ENCODE measurements around the gene NEDD9. TPM values are rescaled to one million over a fixed set of nuclear protein-coding genes. Genes with fewer than 3 reads are reported as not detected.

NEDD9 gene
- total RNA-seq, 5 donors from 2014 or later (not counting 1 experiment from before 2014, with no cell fraction given) = 30.8 to 55.3 (median 33.7) TPM

DNA sequence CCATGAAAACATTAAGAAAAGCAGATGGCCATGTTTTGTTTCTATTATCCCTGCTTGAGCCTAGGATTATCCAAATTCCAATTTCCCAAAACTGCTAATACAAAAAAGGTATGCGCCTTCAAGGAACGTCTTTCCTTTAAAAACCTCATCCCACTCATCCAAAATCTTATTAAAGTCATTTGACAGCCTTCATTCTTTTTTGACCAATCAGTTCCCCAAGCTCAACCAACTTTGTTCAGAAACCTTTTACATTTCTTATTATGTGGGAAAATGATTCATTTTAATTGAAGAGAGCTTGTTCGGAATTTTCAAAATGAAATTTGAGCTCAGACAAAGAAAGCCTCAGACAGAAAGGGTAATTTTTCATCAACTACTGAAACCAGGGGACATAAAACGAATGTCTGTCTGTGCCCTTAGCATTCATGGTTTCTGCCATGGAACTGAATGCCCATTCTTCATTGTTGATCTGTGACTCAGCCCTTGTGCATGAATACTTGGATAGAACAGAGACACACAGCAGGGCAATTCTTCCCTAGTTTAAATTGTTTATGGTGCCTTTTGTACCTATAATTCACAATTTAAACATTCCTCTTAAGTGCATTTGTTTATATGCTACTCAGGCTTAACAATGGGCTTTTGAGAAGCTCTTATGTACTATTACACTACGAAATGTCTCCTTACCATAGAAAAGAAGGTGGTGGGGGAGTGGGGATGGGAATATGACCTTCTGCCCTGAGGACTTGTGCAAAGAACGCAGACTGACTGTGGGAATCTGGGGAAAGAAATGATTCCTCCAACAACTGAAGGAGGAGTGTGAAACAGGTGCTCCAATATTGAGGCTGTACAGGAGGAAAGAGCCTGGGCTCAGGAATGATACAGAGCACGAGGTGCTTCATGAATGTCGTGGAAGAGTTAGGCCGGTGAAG, 71.2 kb downstream of the NEDD9 start:
- peaks cover 0 to 3% of the 10 kb centered on the region in 2 experiments for H3K4me1 ChIP-seq (ENCODE audit: control insufficient read depth in 1 of 2, extremely low read depth in 1 of 2, insufficient read depth in 2 of 2, low read length in 2 of 2)
- H3K36me3 Mint-ChIP-seq = no peaks in the 10 kb centered on the region
- DNase-seq (no peak), ATAC-seq (replicated peaks in 1 of 4) (no peak)
- H3K27me3 Mint-ChIP-seq = no peaks in the 10 kb centered on the region
- POLR2A ChIA-PET = no interaction called here
- H3K4me1 Mint-ChIP-seq = peaks cover 8 to 14% (median 10%) of the 10 kb centered on the region in 3 donors
- no peak overlapping the region for H3K27ac Mint-ChIP-seq
- CTCF ChIA-PET = interaction anchor here in 1 of 2 donors (1.0 kb wide), 1 partner anchor 335 kb away, joined by 4 read pairs; no protein-coding TSS in a partner anchor
- H3K27ac ChIP-seq (ENCODE audit: low read length) = no peak overlapping the region
- WGBS (ENCODE audit: insufficient coverage) = 90% methylated on average over 7 of the region's 9 CpGs
- no peak overlapping the region for H3K4me3 ChIP-seq (ENCODE audit: control insufficient read depth in 1 of 2, extremely low read depth in 1 of 2, low read length in 1 of 2)
- no peak overlapping the region for H3K4me3 Mint-ChIP-seq
- H3K9me3 ChIP-seq = peaks cover 2% of the 10 kb centered on the region
- H3K36me3 ChIP-seq (ENCODE audit: control insufficient read depth in 2 of 2, extremely low read depth in 1 of 2, insufficient read depth in 1 of 2, low read length in 1 of 2) = no peaks in the 10 kb centered on the region
- H3K27me3 ChIP-seq (replicated peaks in 1 of 2; ENCODE audit: control insufficient read depth in 2 of 2, extremely low read depth in 1 of 2, insufficient read depth in 2 of 2, low read length in 1 of 2) = no peaks in the 10 kb centered on the region
- no peaks in the 10 kb centered on the region for H3K9me3 Mint-ChIP-seq

DNA sequence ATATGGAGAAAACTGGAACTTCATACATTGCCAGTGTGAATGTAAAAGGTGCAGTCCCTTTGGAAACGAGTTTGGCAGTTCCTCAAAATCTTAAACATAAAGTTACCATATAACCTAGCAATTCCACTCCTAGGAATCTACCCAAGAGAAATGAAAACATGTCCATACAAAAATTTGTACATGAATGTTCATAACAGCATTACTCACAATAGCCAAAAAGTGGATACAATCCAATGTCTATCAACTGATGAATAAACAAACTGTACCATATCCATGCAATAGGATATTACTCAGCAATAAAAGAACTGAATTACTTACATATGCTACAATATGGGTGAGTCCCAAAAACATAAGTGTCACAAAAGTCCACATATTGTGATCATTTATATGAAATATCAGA, 72.3 kb downstream of the NEDD9 start:
- ChIA-PET POLR2A (no interaction called here), CTCF (no interaction called here)
- Mint-ChIP-seq H3K4me3 (no peak overlapping the region), H3K27ac (no peak overlapping the region), H3K4me1 (peaks cover 6 to 14% (median 8%) of the 10 kb centered on the region in 3 donors), H3K36me3 (no peaks in the 10 kb centered on the region), H3K27me3 (no peaks in the 10 kb centered on the region), H3K9me3 (no peaks in the 10 kb centered on the region)
- ATAC-seq (replicated peaks in 1 of 4) = no peak
- WGBS (ENCODE audit: insufficient coverage) = no CpG with 5 or more reads among the region's 1 CpG
- Histone ChIP-seq H3K9me3 (peaks cover 2% of the 10 kb centered on the region), H3K36me3 (ENCODE audit: control insufficient read depth in 2 of 2, extremely low read depth in 1 of 2, insufficient read depth in 1 of 2, low read length in 1 of 2) (no peaks in the 10 kb centered on the region), H3K27me3 (replicated peaks in 1 of 2; ENCODE audit: control insufficient read depth in 2 of 2, extremely low read depth in 1 of 2, insufficient read depth in 2 of 2, low read length in 1 of 2) (peaks cover 0 to under 1% of the 10 kb centered on the region in 2 experiments), H3K4me3 (ENCODE audit: control insufficient read depth in 1 of 2, extremely low read depth in 1 of 2, low read length in 1 of 2) (no peak overlapping the region), H3K27ac (ENCODE audit: low read length) (no peak overlapping the region), H3K4me1 (ENCODE audit: control insufficient read depth in 1 of 2, extremely low read depth in 1 of 2, insufficient read depth in 2 of 2, low read length in 2 of 2) (peaks cover 0 to 3% of the 10 kb centered on the region in 2 experiments)
- no peak for DNase-seq

DNA sequence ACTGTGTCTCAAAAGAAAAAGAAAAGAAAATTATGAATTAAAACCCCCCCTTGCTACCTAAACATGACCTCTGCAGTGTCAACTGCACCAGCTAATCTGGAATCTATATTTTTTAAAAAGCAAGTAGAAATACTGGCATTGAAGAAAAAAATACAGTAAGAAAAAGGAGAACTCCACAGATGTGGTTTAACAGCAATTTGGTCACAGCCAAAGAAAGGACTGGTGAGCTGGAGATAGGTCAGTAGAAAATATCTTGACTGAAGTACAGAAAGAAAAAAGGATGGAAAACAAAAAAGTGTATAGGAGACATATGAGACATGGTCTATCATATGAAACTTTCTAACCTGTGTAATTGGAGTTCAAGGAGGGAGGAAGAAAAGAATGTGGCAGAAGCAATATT, 76.9 kb downstream of the NEDD9 start:
- CTCF ChIA-PET = interaction anchor here (1.0 to 1.1 kb wide), 2 partner anchors 340 to 341 kb away, joined by 3 read pairs; no protein-coding TSS in a partner anchor
- POLR2A ChIA-PET = no interaction called here

DNA sequence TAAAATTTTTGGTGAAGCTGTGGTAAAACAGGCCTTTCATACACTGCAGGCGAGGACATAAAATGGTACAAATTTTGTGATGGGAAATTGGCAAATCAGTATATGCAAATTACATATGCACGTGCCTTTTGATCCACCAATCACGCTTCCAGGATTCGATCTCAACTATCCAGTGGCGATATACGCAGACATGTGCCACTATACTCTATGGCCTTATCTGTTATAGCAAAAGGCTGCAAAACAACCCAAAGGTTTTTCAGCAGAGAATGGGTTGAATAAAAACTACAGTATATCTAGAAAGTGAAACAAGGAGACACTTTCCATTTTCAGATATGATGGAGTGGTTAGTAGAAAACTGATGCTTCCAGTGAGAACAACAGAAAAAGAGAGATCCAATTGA, 79.0 kb downstream of the NEDD9 start:
- Mint-ChIP-seq H3K4me1 (peaks cover 0 to 8% (median 4%) of the 10 kb centered on the region in 3 donors), H3K27me3 (peaks cover 0 to 5% of the 10 kb centered on the region in 2 donors), H3K9me3 (no peaks in the 10 kb centered on the region), H3K4me3 (peak overlapping the region; percentile 59 to 76 (median 65)), H3K27ac (peak overlapping the region in 1 of 2 donors; percentile 40), H3K36me3 (peaks cover 4% of the 10 kb centered on the region)
- H3K27ac ChIP-seq (ENCODE audit: low read length) = no peak overlapping the region
- H3K4me3 ChIP-seq (ENCODE audit: control insufficient read depth in 1 of 2, extremely low read depth in 1 of 2, low read length in 1 of 2) = no peak overlapping the region
- ChIA-PET POLR2A (no interaction called here), CTCF (no interaction called here)
- H3K27me3 ChIP-seq (replicated peaks in 1 of 2; ENCODE audit: control insufficient read depth in 2 of 2, extremely low read depth in 1 of 2, insufficient read depth in 2 of 2, low read length in 1 of 2) = peaks cover 0 to 4% of the 10 kb centered on the region in 2 experiments
- ATAC-seq (replicated peaks in 1 of 4) = no peak
- peaks cover 2% of the 10 kb centered on the region for H3K9me3 ChIP-seq
- H3K4me1 ChIP-seq (ENCODE audit: control insufficient read depth in 1 of 2, extremely low read depth in 1 of 2, insufficient read depth in 2 of 2, low read length in 2 of 2) = no peaks in the 10 kb centered on the region
- DNase-seq = no peak
- H3K36me3 ChIP-seq (ENCODE audit: control insufficient read depth in 2 of 2, extremely low read depth in 1 of 2, insufficient read depth in 1 of 2, low read length in 1 of 2) = no peaks in the 10 kb centered on the region
- 90% methylated on average over 2 of the region's 6 CpGs for WGBS (ENCODE audit: insufficient coverage)

More for the DNA sequence above, 76.9 kb downstream of the NEDD9 start:
- peaks cover 0 to 5% of the 10 kb centered on the region in 2 donors for H3K27me3 Mint-ChIP-seq
- peaks cover 4% of the 10 kb centered on the region for H3K36me3 Mint-ChIP-seq
- H3K36me3 ChIP-seq (ENCODE audit: control insufficient read depth in 2 of 2, extremely low read depth in 1 of 2, insufficient read depth in 1 of 2, low read length in 1 of 2) = no peaks in the 10 kb centered on the region
- no peak overlapping the region for H3K27ac Mint-ChIP-seq
- peaks cover 0 to 4% of the 10 kb centered on the region in 2 experiments for H3K27me3 ChIP-seq (replicated peaks in 1 of 2; ENCODE audit: control insufficient read depth in 2 of 2, extremely low read depth in 1 of 2, insufficient read depth in 2 of 2, low read length in 1 of 2)
- peaks cover 0 to 8% (median 4%) of the 10 kb centered on the region in 3 donors for H3K4me1 Mint-ChIP-seq
- no peak for ATAC-seq (replicated peaks in 1 of 4)
- H3K9me3 ChIP-seq = peaks cover 2% of the 10 kb centered on the region
- no peaks in the 10 kb centered on the region for H3K4me1 ChIP-seq (ENCODE audit: control insufficient read depth in 1 of 2, extremely low read depth in 1 of 2, insufficient read depth in 2 of 2, low read length in 2 of 2)
- DNase-seq = no peak
- H3K27ac ChIP-seq (ENCODE audit: low read length) = no peak overlapping the region
- H3K4me3 Mint-ChIP-seq = no peak overlapping the region
- no peak overlapping the region for H3K4me3 ChIP-seq (ENCODE audit: control insufficient read depth in 1 of 2, extremely low read depth in 1 of 2, low read length in 1 of 2)
- H3K9me3 Mint-ChIP-seq = no peaks in the 10 kb centered on the region

DNA sequence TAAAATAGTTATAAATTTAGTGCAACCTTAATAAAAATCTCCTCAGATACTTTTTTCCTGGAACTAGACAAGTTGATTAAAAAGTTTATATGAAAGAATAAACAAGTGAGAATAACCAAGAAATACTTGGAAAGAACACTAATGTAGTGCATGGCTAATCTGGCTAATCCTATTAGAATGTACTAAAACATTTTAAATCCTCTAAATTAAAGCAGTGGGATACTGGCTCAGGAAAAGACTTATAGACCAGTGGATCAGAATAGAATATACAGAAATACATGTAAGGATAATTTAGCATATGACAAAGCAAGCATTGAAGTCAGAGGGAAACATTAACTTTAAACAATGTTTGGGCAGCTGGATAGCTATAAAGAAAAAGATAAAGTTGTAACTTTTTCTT, 79.9 kb downstream of the NEDD9 start:
- ChIA-PET CTCF (no interaction called here), POLR2A (no interaction called here)
- H3K27me3 ChIP-seq (replicated peaks in 1 of 2; ENCODE audit: control insufficient read depth in 2 of 2, extremely low read depth in 1 of 2, insufficient read depth in 2 of 2, low read length in 1 of 2) = peaks cover 0 to 4% of the 10 kb centered on the region in 2 experiments
- Mint-ChIP-seq H3K27ac (no peak overlapping the region), H3K4me3 (no peak overlapping the region), H3K27me3 (peaks cover 0 to 5% of the 10 kb centered on the region in 2 donors), H3K4me1 (peaks cover 0 to 8% (median 4%) of the 10 kb centered on the region in 3 donors), H3K9me3 (no peaks in the 10 kb centered on the region), H3K36me3 (peaks cover 4% of the 10 kb centered on the region)
- no peaks in the 10 kb centered on the region for H3K36me3 ChIP-seq (ENCODE audit: control insufficient read depth in 2 of 2, extremely low read depth in 1 of 2, insufficient read depth in 1 of 2, low read length in 1 of 2)
- DNase-seq (no peak), ATAC-seq (replicated peaks in 1 of 4) (no peak)
- peaks cover 2% of the 10 kb centered on the region for H3K9me3 ChIP-seq
- H3K4me3 ChIP-seq (ENCODE audit: control insufficient read depth in 1 of 2, extremely low read depth in 1 of 2, low read length in 1 of 2) = no peak overlapping the region
- H3K27ac ChIP-seq (ENCODE audit: low read length) = no peak overlapping the region
- H3K4me1 ChIP-seq (ENCODE audit: control insufficient read depth in 1 of 2, extremely low read depth in 1 of 2, insufficient read depth in 2 of 2, low read length in 2 of 2) = no peaks in the 10 kb centered on the region

DNA sequence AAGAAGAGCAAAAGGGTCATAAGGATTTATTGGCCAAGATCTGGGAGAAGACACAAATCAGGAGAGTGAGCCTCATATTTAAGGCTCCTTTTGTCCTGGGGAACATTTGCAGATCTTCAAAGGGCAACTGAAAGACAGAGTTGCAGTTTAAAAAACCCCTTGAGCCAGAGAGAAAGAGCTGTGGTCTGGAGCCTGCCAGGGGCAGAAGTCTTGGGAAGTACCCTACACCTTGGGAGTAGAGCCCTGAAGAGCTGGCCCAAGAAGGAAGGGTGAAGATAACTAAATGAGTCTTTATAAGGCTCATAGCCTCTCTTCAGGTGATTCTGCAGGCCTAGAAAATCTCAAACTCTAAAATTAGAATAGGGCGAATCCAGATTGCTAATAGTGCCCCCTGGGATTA, 81.0 kb downstream of the NEDD9 start:
- Mint-ChIP-seq H3K4me3 (no peak overlapping the region), H3K36me3 (peaks cover 4% of the 10 kb centered on the region), H3K9me3 (no peaks in the 10 kb centered on the region), H3K27ac (no peak overlapping the region), H3K27me3 (peaks cover 0 to 5% of the 10 kb centered on the region in 2 donors), H3K4me1 (peaks cover 0 to 8% (median 4%) of the 10 kb centered on the region in 3 donors)
- ChIA-PET POLR2A (no interaction called here), CTCF (interaction anchor here in 1 of 2 donors (1.2 kb wide), 1 partner anchor 345 kb away, joined by 3 read pairs; no protein-coding TSS in a partner anchor)
- no peak overlapping the region for H3K4me3 ChIP-seq (ENCODE audit: control insufficient read depth in 1 of 2, extremely low read depth in 1 of 2, low read length in 1 of 2)
- H3K27me3 ChIP-seq (replicated peaks in 1 of 2; ENCODE audit: control insufficient read depth in 2 of 2, extremely low read depth in 1 of 2, insufficient read depth in 2 of 2, low read length in 1 of 2) = peaks cover 0 to 4% of the 10 kb centered on the region in 2 experiments
- ATAC-seq (replicated peaks in 1 of 4) (no peak), DNase-seq (no peak)
- no peaks in the 10 kb centered on the region for H3K36me3 ChIP-seq (ENCODE audit: control insufficient read depth in 2 of 2, extremely low read depth in 1 of 2, insufficient read depth in 1 of 2, low read length in 1 of 2)
- H3K9me3 ChIP-seq = no peaks in the 10 kb centered on the region
- no CpG with 5 or more reads among the region's 1 CpG for WGBS (ENCODE audit: insufficient coverage)
- no peaks in the 10 kb centered on the region for H3K4me1 ChIP-seq (ENCODE audit: control insufficient read depth in 1 of 2, extremely low read depth in 1 of 2, insufficient read depth in 2 of 2, low read length in 2 of 2)
- no peak overlapping the region for H3K27ac ChIP-seq (ENCODE audit: low read length)
